Uterus (tissue), 4 donors: Measurements from ENCODE around the gene PRKG1. TPM values are rescaled to one million over a fixed set of nuclear protein-coding genes. Genes with fewer than 3 reads are reported as not detected.

Experiments
- DNase-seq, 2 donors: peaks; one replicate each; pipeline ENCODE4 v3.0.0-alpha.2; 2019 to 2020
- H3K27ac ChIP-seq, 2 donors: fragments of 200-600 bp; sonication (generic); 1 replicate in 1 of 2; 2 replicates in 1 of 2; pipeline ENCODE4 v1.5.1; 2016 to 2018
- H3K27me3 ChIP-seq, 2 donors: fragments of 200-600 bp; sonication (generic); one replicate each; pipeline ENCODE4 v1.5.1; 2018 to 2019; ENCODE audit warnings: control low read depth in 1 of 2
- H3K36me3 ChIP-seq, 2 donors: fragments of 200-600 bp; sonication (generic); one replicate each; pipeline ENCODE4 v1.5.1; 2019; ENCODE audit warnings: control low read depth in 1 of 2
- H3K4me1 ChIP-seq, 2 donors: fragments of 200-600 bp; sonication (generic); one replicate each; pipeline ENCODE4 v1.5.1; 2018 to 2019; ENCODE audit warnings: control low read depth in 1 of 2
- H3K4me3 ChIP-seq, 2 donors: fragments of 200-600 bp; sonication (generic); 1 replicate in 1 of 2; 2 replicates in 1 of 2; pipeline ENCODE4 v1.5.1; 2018 to 2019; ENCODE audit warnings: mild to moderate bottlenecking in 1 of 2
- H3K9me3 ChIP-seq, 2 donors: fragments of 200-600 bp; sonication (generic); one replicate each; pipeline ENCODE4 v1.5.1; 2019; ENCODE audit warnings: control low read depth in 1 of 2
- POLR2A ChIP-seq, 2 donors: fragments of 450-650 bp; IDR thresholded peaks; one replicate each; pipeline ENCODE4 v1.6.1; 2016; ENCODE audit warnings: antibody characterized with exemption in 2 of 2, mild to moderate bottlenecking in 1 of 2, moderate library complexity in 1 of 2
- intact Hi-C: fragments of 100-400 bp; cut with DNase I; formaldehyde crosslinking; loops from one replicate; pipeline ENCODE4 v1.15.1; 2023; ENCODE audit warnings: low total_unique reads
- total RNA-seq, 4 donors: library from RNA; depleted of rRNA in 3 of 4; stranded (reverse); fragments of >200 nt in 3 of 4; gene quantifications; one replicate each; pipeline versions ENCODE4 v1.1.0 to v1.2.4, GENCODE V29; 2014 to 2023
- TF ChIP-seq, protein P1 (sequence below), 4 experiments: fragments of 200-600 bp in 2 of 4; fragments of 450-650 bp in 2 of 4; sonication (generic) in 2 of 4; IDR thresholded peaks; one replicate each; pipeline ENCODE4 v1.5.1; 2016 to 2019; ENCODE audit warnings: antibody characterized with exemption in 4 of 4, mild to moderate bottlenecking in 2 of 4, moderate library complexity in 1 of 4
- donor health status: DM: yes; HTN: yes; CAD: no.

Gene PRKG1
- total RNA-seq, 4 donors from 2014 or later = 32.4 to 136 (median 69.6) TPM

DNA sequence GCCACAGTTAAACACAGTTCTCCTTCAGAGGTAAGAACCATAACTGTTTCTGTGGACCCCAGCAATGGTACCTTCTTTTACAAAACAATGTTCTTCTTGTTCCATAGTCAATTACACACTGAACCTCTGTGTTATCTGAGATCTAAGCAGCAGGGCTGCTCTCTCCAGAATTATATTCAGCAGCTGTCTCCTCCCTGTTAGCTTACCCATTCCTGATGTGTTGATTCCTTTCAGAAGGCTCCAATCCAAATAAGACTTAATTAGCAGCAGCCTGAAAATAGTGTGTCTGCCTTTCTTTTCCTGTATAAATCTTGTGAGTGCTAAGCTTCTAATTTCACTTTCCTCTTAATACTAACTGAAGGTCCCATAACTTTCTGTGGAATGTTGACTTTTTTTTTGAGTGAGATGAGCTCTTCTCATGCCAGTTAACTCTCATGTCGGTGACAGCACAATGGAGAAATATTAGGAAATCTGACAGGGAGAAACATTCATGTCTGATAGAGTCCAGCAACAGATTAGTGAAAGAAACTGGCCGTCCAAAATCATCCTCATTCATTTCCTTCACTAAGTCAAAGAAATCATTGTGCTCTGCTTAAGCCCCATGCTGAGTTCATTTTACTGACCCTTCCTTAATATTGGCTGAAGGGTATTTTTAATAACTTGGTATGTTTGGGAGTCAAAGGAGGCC, 226.5 kb downstream of the PRKG1 start:
- H3K4me3 ChIP-seq = no peak overlapping the region
- intact Hi-C loops = no loop called here
- no peaks in the 10 kb centered on the region for H3K27me3 ChIP-seq
- DNase-seq = no peak
- H3K9me3 ChIP-seq = no peaks in the 10 kb centered on the region
- H3K4me1 ChIP-seq = peaks cover 0 to 22% of the 10 kb centered on the region in 2 donors
- TF ChIP-seq POLR2A (IDR thresholded peaks at IDR 0.05) = no peak
- TF ChIP-seq, protein P1, sequence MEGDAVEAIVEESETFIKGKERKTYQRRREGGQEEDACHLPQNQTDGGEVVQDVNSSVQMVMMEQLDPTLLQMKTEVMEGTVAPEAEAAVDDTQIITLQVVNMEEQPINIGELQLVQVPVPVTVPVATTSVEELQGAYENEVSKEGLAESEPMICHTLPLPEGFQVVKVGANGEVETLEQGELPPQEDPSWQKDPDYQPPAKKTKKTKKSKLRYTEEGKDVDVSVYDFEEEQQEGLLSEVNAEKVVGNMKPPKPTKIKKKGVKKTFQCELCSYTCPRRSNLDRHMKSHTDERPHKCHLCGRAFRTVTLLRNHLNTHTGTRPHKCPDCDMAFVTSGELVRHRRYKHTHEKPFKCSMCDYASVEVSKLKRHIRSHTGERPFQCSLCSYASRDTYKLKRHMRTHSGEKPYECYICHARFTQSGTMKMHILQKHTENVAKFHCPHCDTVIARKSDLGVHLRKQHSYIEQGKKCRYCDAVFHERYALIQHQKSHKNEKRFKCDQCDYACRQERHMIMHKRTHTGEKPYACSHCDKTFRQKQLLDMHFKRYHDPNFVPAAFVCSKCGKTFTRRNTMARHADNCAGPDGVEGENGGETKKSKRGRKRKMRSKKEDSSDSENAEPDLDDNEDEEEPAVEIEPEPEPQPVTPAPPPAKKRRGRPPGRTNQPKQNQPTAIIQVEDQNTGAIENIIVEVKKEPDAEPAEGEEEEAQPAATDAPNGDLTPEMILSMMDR (IDR thresholded peaks at IDR 0.05) = no peak
- peak overlapping the region; percentile 76 to 83 for H3K27ac ChIP-seq
- H3K36me3 ChIP-seq = no peaks in the 10 kb centered on the region

- TF ChIP-seq, protein P1 (IDR thresholded peaks at IDR 0.05) = no peak
- no peak for TF ChIP-seq POLR2A (IDR thresholded peaks at IDR 0.05)
- peaks cover 0 to 22% of the 10 kb centered on the region in 2 donors for H3K4me1 ChIP-seq
- intact Hi-C loops = no loop called here
- no peak overlapping the region for H3K4me3 ChIP-seq
- no peaks in the 10 kb centered on the region for H3K36me3 ChIP-seq
- DNase-seq = no peak
- no peaks in the 10 kb centered on the region for H3K9me3 ChIP-seq
- peak overlapping the region; percentile 76 to 83 for H3K27ac ChIP-seq
- no peaks in the 10 kb centered on the region for H3K27me3 ChIP-seq
Observed at GRCh38 chr10:51301644-51302043, 227.4 kb downstream of the PRKG1 start.

GRCh38 chr10:51302316-51302715, 228.0 kb downstream of the PRKG1 start:
- intact Hi-C loops = no loop called here

DNA sequence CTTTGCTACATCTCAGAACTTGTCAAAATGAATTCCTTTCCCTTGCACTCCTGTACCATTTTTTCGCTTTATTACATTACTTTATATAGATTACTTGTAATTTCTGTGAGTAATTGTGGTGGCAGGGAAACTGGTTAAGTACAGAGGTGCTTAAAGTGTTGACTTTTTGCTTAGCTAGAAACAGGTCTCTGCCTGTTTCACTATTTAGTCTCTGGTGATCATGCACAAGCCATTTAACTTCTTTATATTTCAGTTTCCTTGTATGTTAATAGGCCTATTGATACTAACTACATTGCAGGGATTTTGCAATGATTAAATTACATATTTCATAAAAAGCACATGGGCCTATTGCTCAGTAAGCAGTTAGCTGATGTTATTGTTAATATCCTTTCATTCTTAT, 233.8 kb downstream of the PRKG1 start:
- no peak for DNase-seq
- Histone ChIP-seq H3K27me3 (no peaks in the 10 kb centered on the region), H3K36me3 (no peaks in the 10 kb centered on the region), H3K4me1 (no peaks in the 10 kb centered on the region), H3K4me3 (no peak overlapping the region), H3K27ac (no peak overlapping the region), H3K9me3 (no peaks in the 10 kb centered on the region)
- no peak for TF ChIP-seq POLR2A (IDR thresholded peaks at IDR 0.05)
- TF ChIP-seq, protein P1 (IDR thresholded peaks at IDR 0.05) = no peak
- intact Hi-C loops = no loop called here

More at GRCh38 chr10:51302316-51302715, 228.0 kb downstream of the PRKG1 start:
- H3K9me3 ChIP-seq = no peaks in the 10 kb centered on the region
- DNase-seq = no peak
- TF ChIP-seq, protein P1 (IDR thresholded peaks at IDR 0.05) = no peak
- no peak for TF ChIP-seq POLR2A (IDR thresholded peaks at IDR 0.05)
- peaks cover 0 to 22% of the 10 kb centered on the region in 2 donors for H3K4me1 ChIP-seq
- H3K27ac ChIP-seq = peak overlapping the region; percentile 76 to 83
- no peaks in the 10 kb centered on the region for H3K27me3 ChIP-seq
- no peak overlapping the region for H3K4me3 ChIP-seq
- no peaks in the 10 kb centered on the region for H3K36me3 ChIP-seq

GRCh38 chr10:51311228-51311627, 236.9 kb downstream of the PRKG1 start:
- intact Hi-C loops = no loop called here

More at GRCh38 chr10:51311228-51311627, 236.9 kb downstream of the PRKG1 start:
- Histone ChIP-seq H3K27me3 (no peaks in the 10 kb centered on the region), H3K4me1 (no peaks in the 10 kb centered on the region), H3K9me3 (no peaks in the 10 kb centered on the region), H3K4me3 (no peak overlapping the region), H3K36me3 (no peaks in the 10 kb centered on the region), H3K27ac (no peak overlapping the region)
- TF ChIP-seq POLR2A (IDR thresholded peaks at IDR 0.05) = no peak
- TF ChIP-seq, protein P1 (IDR thresholded peaks at IDR 0.05) = no peak
- no peak for DNase-seq
